BJ (cell line): ENCODE measurements around the gene AGAP9. TPM values are rescaled to one million over a fixed set of nuclear protein-coding genes. Genes with fewer than 3 reads are reported as not detected.
"Not testable (repeated sequence)": the region's sequence is repeated elsewhere in the genome, so short reads cannot be mapped to it uniquely, and the experiment has no call there.

Experiments
- CTCF ChIA-PET: fragments of 350-600 bp; formaldehyde crosslinking; extraction: SDS; loops from one replicate; lab custom pipeline; 2021; ENCODE audit warnings: antibody characterized with exemption, inconsistent platforms; lab: Yijun Ruan, JAX
- POLR2A ChIA-PET: fragments of 300-600 bp; sonication (Branson Sonifier 250); formaldehyde crosslinking; extraction: SDS; loops from one replicate; lab custom pipeline; 2021; ENCODE audit warnings: antibody characterized with exemption; lab: Charles Lee
- DNase-seq: peaks from one replicate; pipeline ENCODE4 v3.0.0-alpha.2; 2011; ENCODE audit warnings: low read depth
- H3K27me3 ChIP-seq: 2 replicates; pipeline ENCODE4 v1.6.0; 2011; ENCODE audit warnings: low read length; ENCODE audit not compliant: control insufficient read depth, insufficient read depth
- H3K36me3 ChIP-seq: 2 replicates; pipeline ENCODE4 v1.5.1; 2011; ENCODE audit warnings: low read length; ENCODE audit not compliant: control insufficient read depth, insufficient read depth
- H3K4me3 ChIP-seq: 2 replicates; pipeline ENCODE4 v1.5.1; 2011; ENCODE audit warnings: low read depth, mild to moderate bottlenecking, control low read depth, low read length
- polyA plus RNA-seq: library from polyadenylated mRNA; depleted of rRNA; stranded (reverse); fragments of >200 nt; gene quantifications from 2 replicates; pipeline ENCODE4 v1.2.3, GENCODE V29; 2011
- TF ChIP-seq, protein P1 (sequence below): IDR thresholded peaks from 2 replicates; pipeline ENCODE4 v1.5.1; 2011; ENCODE audit warnings: low read depth, mild to moderate bottlenecking, control low read depth, inconsistent platforms, low read length, moderate library complexity; ENCODE audit not compliant: insufficient read depth

Gene AGAP9
- polyA plus RNA-seq, 1 experiment, result 3.8 TPM

DNA sequence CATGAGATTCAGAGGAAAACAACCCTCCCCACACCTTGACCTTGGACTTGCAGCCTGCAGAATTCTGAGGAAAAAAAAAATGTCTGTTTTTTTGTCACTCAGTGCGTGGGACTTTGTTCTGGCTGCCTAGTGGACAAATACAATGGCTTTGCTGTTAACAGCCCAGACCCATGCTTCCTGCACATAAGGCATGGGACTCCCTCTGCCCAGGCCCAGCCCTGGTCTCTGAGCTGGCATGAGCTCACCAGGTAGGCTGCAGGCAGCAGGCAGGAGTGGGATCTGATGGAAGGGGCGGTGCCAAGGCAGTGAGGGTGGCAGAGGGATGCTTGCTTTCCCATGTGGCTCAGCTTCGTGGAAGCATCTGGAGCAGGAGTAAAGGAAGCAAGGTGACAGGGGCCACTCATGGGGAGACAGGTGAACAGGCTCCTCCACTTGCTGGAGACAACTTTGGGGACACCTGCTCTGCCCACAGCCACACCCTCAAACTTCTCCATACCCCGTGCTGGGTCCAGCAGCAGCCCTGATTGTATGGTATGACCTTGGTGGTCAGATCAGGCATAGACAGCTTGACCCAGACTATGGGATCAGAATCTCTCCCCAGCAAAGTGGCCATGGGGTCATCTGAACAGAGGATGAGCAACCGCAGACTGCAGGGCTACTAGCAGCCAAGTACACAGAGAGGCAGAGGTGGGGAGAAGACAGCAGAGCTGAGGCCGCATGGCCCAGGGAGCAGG, 66.5 kb downstream of the AGAP9 start:
- H3K36me3 ChIP-seq, result no peaks in the 10 kb centered on the region
- H3K4me3 ChIP-seq, result no peak overlapping the region
- DNase-seq, result no peak
- ChIA-PET POLR2A (no interaction called here), CTCF (interaction anchor here (1.1 to 1.4 kb wide), 2 partner anchors 19 to 95 kb away, joined by 4 read pairs; no protein-coding TSS in a partner anchor)
- H3K27me3 ChIP-seq, result peaks cover 6% of the 10 kb centered on the region
- TF ChIP-seq, protein P1, sequence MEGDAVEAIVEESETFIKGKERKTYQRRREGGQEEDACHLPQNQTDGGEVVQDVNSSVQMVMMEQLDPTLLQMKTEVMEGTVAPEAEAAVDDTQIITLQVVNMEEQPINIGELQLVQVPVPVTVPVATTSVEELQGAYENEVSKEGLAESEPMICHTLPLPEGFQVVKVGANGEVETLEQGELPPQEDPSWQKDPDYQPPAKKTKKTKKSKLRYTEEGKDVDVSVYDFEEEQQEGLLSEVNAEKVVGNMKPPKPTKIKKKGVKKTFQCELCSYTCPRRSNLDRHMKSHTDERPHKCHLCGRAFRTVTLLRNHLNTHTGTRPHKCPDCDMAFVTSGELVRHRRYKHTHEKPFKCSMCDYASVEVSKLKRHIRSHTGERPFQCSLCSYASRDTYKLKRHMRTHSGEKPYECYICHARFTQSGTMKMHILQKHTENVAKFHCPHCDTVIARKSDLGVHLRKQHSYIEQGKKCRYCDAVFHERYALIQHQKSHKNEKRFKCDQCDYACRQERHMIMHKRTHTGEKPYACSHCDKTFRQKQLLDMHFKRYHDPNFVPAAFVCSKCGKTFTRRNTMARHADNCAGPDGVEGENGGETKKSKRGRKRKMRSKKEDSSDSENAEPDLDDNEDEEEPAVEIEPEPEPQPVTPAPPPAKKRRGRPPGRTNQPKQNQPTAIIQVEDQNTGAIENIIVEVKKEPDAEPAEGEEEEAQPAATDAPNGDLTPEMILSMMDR, result no peak

GRCh38 chr10:47456079-47456785, 67.2 kb downstream of the AGAP9 start:
- no peak for DNase-seq
- Histone ChIP-seq H3K36me3 (no peaks in the 10 kb centered on the region), H3K27me3 (peaks cover 6% of the 10 kb centered on the region), H3K4me3 (no peak overlapping the region)
- ChIA-PET POLR2A (no interaction called here), CTCF (interaction anchor here (1.1 to 1.4 kb wide), 3 partner anchors 16 to 95 kb away, joined by 4 read pairs; no protein-coding TSS in a partner anchor)
- TF ChIP-seq, protein P1, result no peak

- H3K36me3 ChIP-seq, H3K27me3 ChIP-seq, H3K4me3 ChIP-seq, DNase-seq, POLR2A ChIA-PET: not testable (repeated sequence)
- CTCF ChIA-PET, result interaction anchor here (1.1 to 2.7 kb wide), 4 partner anchors 16 to 94 kb away, joined by 4 to 8 read pairs (median 4); no protein-coding TSS in a partner anchor
Observed at GRCh38 chr10:47455350-47456078, 67.9 kb downstream of the AGAP9 start.

DNA sequence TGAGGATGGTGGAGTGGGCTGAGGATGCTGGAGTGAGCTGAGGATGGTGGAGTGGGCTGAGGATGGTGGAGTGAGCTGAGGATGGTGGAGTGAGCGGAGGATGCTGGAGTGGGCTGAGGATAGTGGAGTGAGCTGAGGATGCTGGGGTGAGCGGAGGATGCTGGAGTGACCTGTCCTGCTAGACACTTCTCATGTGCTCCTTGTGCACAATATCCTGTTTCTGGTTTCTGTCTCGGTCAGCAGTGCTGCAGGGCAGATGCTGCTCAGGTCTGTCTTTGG, 68.7 kb downstream of the AGAP9 start:
- CTCF ChIA-PET, result interaction anchor here (1.1 to 2.7 kb wide), 2 partner anchors 15 to 16 kb away, joined by 4 to 8 read pairs; no protein-coding TSS in a partner anchor
- TF ChIP-seq, protein P1, result no peak
- no peak overlapping the region for H3K4me3 ChIP-seq
- DNase-seq, result no peak
- POLR2A ChIA-PET, result no interaction called here
- H3K27me3 ChIP-seq, result peaks cover 6% of the 10 kb centered on the region
- no peaks in the 10 kb centered on the region for H3K36me3 ChIP-seq

GRCh38 chr10:47454008-47454779, 69.2 kb downstream of the AGAP9 start:
- ChIA-PET POLR2A (no interaction called here), CTCF (interaction anchor here (2.7 kb wide), 1 partner anchor 16 kb away, joined by 8 read pairs; no protein-coding TSS in a partner anchor)
- DNase-seq, result no peak

More at GRCh38 chr10:47454008-47454779, 69.2 kb downstream of the AGAP9 start:
- Histone ChIP-seq H3K27me3 (peaks cover 6% of the 10 kb centered on the region), H3K4me3 (no peak overlapping the region), H3K36me3 (no peaks in the 10 kb centered on the region)
- TF ChIP-seq, protein P1, result no peak
